ENCODE measurements around the gene PTPN14.

DNA sequence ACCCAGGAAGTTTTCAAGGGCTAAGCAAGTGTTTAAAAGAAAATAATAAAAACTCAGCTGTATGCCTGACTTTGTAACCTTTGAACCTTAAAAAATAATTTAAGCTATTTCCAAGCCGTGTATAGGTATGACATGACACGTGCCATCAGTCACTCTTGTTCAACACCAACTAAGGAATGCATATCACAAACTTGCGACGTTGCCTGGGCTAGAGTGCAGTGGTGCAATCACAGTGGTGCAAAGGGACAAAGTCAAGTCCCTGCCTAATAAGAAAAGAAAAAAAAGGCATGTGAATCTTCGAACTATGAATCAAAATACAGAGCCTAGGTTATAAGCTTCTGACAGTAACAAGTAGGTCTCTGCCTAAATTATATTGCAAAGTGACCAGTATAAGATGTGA lies 191.3 kb downstream of the PTPN14 start:
- no peak for TF ChIP-seq EZH2 (IDR thresholded peaks at IDR 0.05; ENCODE audit: borderline replicate concordance, low read length)
- TF ChIP-seq, protein P1, sequence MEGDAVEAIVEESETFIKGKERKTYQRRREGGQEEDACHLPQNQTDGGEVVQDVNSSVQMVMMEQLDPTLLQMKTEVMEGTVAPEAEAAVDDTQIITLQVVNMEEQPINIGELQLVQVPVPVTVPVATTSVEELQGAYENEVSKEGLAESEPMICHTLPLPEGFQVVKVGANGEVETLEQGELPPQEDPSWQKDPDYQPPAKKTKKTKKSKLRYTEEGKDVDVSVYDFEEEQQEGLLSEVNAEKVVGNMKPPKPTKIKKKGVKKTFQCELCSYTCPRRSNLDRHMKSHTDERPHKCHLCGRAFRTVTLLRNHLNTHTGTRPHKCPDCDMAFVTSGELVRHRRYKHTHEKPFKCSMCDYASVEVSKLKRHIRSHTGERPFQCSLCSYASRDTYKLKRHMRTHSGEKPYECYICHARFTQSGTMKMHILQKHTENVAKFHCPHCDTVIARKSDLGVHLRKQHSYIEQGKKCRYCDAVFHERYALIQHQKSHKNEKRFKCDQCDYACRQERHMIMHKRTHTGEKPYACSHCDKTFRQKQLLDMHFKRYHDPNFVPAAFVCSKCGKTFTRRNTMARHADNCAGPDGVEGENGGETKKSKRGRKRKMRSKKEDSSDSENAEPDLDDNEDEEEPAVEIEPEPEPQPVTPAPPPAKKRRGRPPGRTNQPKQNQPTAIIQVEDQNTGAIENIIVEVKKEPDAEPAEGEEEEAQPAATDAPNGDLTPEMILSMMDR (conservative IDR thresholded peaks at IDR 0.05 in 1 of 2, IDR thresholded peaks at IDR 0.05 in 1 of 2; ENCODE audit: extremely low read depth in 1 of 2, insufficient read depth in 1 of 2, low read depth in 1 of 2, low read length in 2 of 2), result no peak
